Effector memory CD4-positive, alpha-beta T cell (primary cell): ENCODE results near the gene YTHDF1.

Experiments used
- DNase-seq, 3 donors: peaks; one replicate each; pipeline ENCODE4 v3.0.0-alpha.2; 2020
- H3K27ac ChIP-seq: 2 replicates; pipeline ENCODE4 v1.7.0; 2013; ENCODE audit warnings: mild to moderate bottlenecking, low read length, moderate library complexity; ENCODE audit not compliant: insufficient read depth, poor library complexity, severe bottlenecking
- H3K27me3 ChIP-seq: replicated peaks from 2 replicates; pipeline ENCODE4 v1.7.0; 2013; ENCODE audit warnings: mild to moderate bottlenecking, low read length; ENCODE audit not compliant: insufficient read depth, control insufficient read depth, poor library complexity, severe bottlenecking
- H3K36me3 ChIP-seq: 2 replicates; pipeline ENCODE4 v1.7.0; 2013; ENCODE audit warnings: mild to moderate bottlenecking, low read length, moderate library complexity; ENCODE audit not compliant: control insufficient read depth, insufficient read depth
- H3K4me1 ChIP-seq: 2 replicates; pipeline ENCODE4 v1.7.0; 2013; ENCODE audit warnings: low read length, mild to moderate bottlenecking; ENCODE audit not compliant: control insufficient read depth, insufficient read depth, poor library complexity, severe bottlenecking
- H3K4me3 ChIP-seq: 2 replicates; pipeline ENCODE4 v1.7.0; 2013; ENCODE audit warnings: low read length, low read depth, mild to moderate bottlenecking; ENCODE audit not compliant: insufficient read depth, poor library complexity, severe bottlenecking
- H3K9me3 ChIP-seq: 2 replicates; pipeline ENCODE4 v1.7.0; 2013; ENCODE audit warnings: mild to moderate bottlenecking, low read length, moderate library complexity; ENCODE audit not compliant: control insufficient read depth

The YTHDF1 gene

GRCh38 chr20:63151554-63152321 is 64.2 kb downstream of the YTHDF1 start:
- DNase-seq, result no peak
- H3K4me1 ChIP-seq, result no peaks in the 10 kb centered on the region
- H3K9me3 ChIP-seq, result no peaks in the 10 kb centered on the region
- H3K27me3 ChIP-seq, result peaks cover 3% of the 10 kb centered on the region
- no peaks in the 10 kb centered on the region for H3K36me3 ChIP-seq
- H3K27ac ChIP-seq, result no peak overlapping the region
- no peak overlapping the region for H3K4me3 ChIP-seq

- Histone ChIP-seq H3K4me1 (no peaks in the 10 kb centered on the region), H3K27me3 (peaks cover 3% of the 10 kb centered on the region), H3K36me3 (no peaks in the 10 kb centered on the region), H3K9me3 (no peaks in the 10 kb centered on the region), H3K4me3 (no peak overlapping the region), H3K27ac (no peak overlapping the region)
- no peak for DNase-seq
Measured at GRCh38 chr20:63150911-63151531, 64.9 kb downstream of the YTHDF1 start.

- no peaks in the 10 kb centered on the region for H3K36me3 ChIP-seq
- H3K4me3 ChIP-seq, result no peak overlapping the region
- H3K9me3 ChIP-seq, result no peaks in the 10 kb centered on the region
- H3K27ac ChIP-seq, result no peak overlapping the region
- H3K4me1 ChIP-seq, result no peaks in the 10 kb centered on the region
- DNase-seq, result no peak
- peaks cover 3% of the 10 kb centered on the region for H3K27me3 ChIP-seq
Measured at GRCh38 chr20:63150391-63150898, 65.5 kb downstream of the YTHDF1 start.

- peaks cover 3% of the 10 kb centered on the region for H3K27me3 ChIP-seq
- no peak for DNase-seq
- no peak overlapping the region for H3K4me3 ChIP-seq
- H3K4me1 ChIP-seq, result no peaks in the 10 kb centered on the region
- no peaks in the 10 kb centered on the region for H3K36me3 ChIP-seq
- no peak overlapping the region for H3K27ac ChIP-seq
- H3K9me3 ChIP-seq, result no peaks in the 10 kb centered on the region
Measured at GRCh38 chr20:63149531-63150192, 66.3 kb downstream of the YTHDF1 start.

GRCh38 chr20:63148696-63149095 is 67.2 kb downstream of the YTHDF1 start:
- DNase-seq, result no peak
- no peaks in the 10 kb centered on the region for H3K9me3 ChIP-seq
- H3K36me3 ChIP-seq, result no peaks in the 10 kb centered on the region
- H3K27me3 ChIP-seq, result peaks cover 3% of the 10 kb centered on the region
- no peak overlapping the region for H3K4me3 ChIP-seq
- H3K4me1 ChIP-seq, result no peaks in the 10 kb centered on the region
- no peak overlapping the region for H3K27ac ChIP-seq

- no peak for DNase-seq
- Histone ChIP-seq H3K4me3 (no peak overlapping the region), H3K4me1 (no peaks in the 10 kb centered on the region), H3K9me3 (no peaks in the 10 kb centered on the region), H3K27me3 (peaks cover 3% of the 10 kb centered on the region), H3K27ac (no peak overlapping the region), H3K36me3 (no peaks in the 10 kb centered on the region)
Measured at GRCh38 chr20:63147532-63147931, 68.4 kb downstream of the YTHDF1 start.
